IPS DF 19.7 (cell line): ENCODE results near the gene SLC5A12.

Experiments
- DNase-seq: peaks from one replicate; pipeline ENCODE4 v3.0.0-alpha.2; 2013; ENCODE audit warnings: low read depth, low spot score

SLC5A12 gene

GRCh38 chr11:26721948-26722475, at the start of gene SLC5A12:
SLC5A12 (minus strand) TSS chr11:26722060; CDS start chr11:26721714, 346 bp downstream.
- DNase-seq = no peak

- no peak for DNase-seq
Observed at GRCh38 chr11:26769027-26769426, 47.2 kb upstream of the SLC5A12 start.

- DNase-seq = no peak
Observed at GRCh38 chr11:26767060-26767459, 45.2 kb upstream of the SLC5A12 start.

- DNase-seq = no peak
Observed at GRCh38 chr11:26765323-26765722, 43.5 kb upstream of the SLC5A12 start.

GRCh38 chr11:26764825-26765224, 43.0 kb upstream of the SLC5A12 start:
- no peak for DNase-seq

- no peak for DNase-seq
Observed at GRCh38 chr11:26764315-26764714, 42.5 kb upstream of the SLC5A12 start.

- DNase-seq = no peak
Observed at GRCh38 chr11:26762089-26762488, 40.2 kb upstream of the SLC5A12 start.

GRCh38 chr11:26761361-26761809, 39.5 kb upstream of the SLC5A12 start:
- DNase-seq = no peak

- no peak for DNase-seq
Observed at GRCh38 chr11:26757995-26758394, 36.1 kb upstream of the SLC5A12 start.

- no peak for DNase-seq
Observed at GRCh38 chr11:26755762-26756161, 33.9 kb upstream of the SLC5A12 start.

GRCh38 chr11:26753723-26754504, 32.1 kb upstream of the SLC5A12 start:
- no peak for DNase-seq

- no peak for DNase-seq
Observed at GRCh38 chr11:26749927-26750326, 28.1 kb upstream of the SLC5A12 start.

- DNase-seq = no peak
Observed at GRCh38 chr11:26743622-26744021, 21.8 kb upstream of the SLC5A12 start.

GRCh38 chr11:26742966-26743365, 21.1 kb upstream of the SLC5A12 start:
- no peak for DNase-seq

GRCh38 chr11:26741036-26741435, 19.2 kb upstream of the SLC5A12 start:
- DNase-seq = no peak

- no peak for DNase-seq
Observed at GRCh38 chr11:26739366-26740073, 17.7 kb upstream of the SLC5A12 start.

- no peak for DNase-seq
Observed at GRCh38 chr11:26734691-26735090, 12.8 kb upstream of the SLC5A12 start.

- DNase-seq = no peak
Observed at GRCh38 chr11:26731084-26731456, 9.2 kb upstream of the SLC5A12 start.

- DNase-seq = no peak
Observed at GRCh38 chr11:26730414-26731083, 8.7 kb upstream of the SLC5A12 start.

- DNase-seq = no peak
Observed at GRCh38 chr11:26729284-26729683, 7.4 kb upstream of the SLC5A12 start.

GRCh38 chr11:26726960-26727359, 5.1 kb upstream of the SLC5A12 start:
- DNase-seq = no peak

GRCh38 chr11:26719998-26720397, 1.9 kb downstream of the SLC5A12 start:
- no peak for DNase-seq
